Tibial artery (tissue), 4 donors: Measurements from ENCODE around the gene SUSD5.
"Not testable (repeated sequence)": the region's sequence is repeated elsewhere in the genome, so short reads cannot be mapped to it uniquely, and the experiment has no call there.

Experiments used
- DNase-seq, 2 donors: peaks; one replicate each; pipeline ENCODE4 v3.0.0-alpha.2; 2019
- H3K27ac ChIP-seq, 2 donors: fragments of 200-600 bp; sonication (generic) in 1 of 2; 1 replicate in 1 of 2; 2 replicates in 1 of 2; pipeline ENCODE4 v1.5.1; 2018 to 2019; ENCODE audit warnings: mild to moderate bottlenecking in 1 of 2
- H3K27me3 ChIP-seq, 2 donors: fragments of 200-600 bp; sonication (generic) in 1 of 2; one replicate each; pipeline versions ENCODE4 v1.5.1 to v1.6.0; 2016 to 2019
- H3K36me3 ChIP-seq, 3 donors: fragments of 200-600 bp; sonication (generic) in 2 of 3; one replicate each; pipeline ENCODE4 v1.5.1; 2016 to 2019; ENCODE audit warnings: mild to moderate bottlenecking in 2 of 3
- H3K4me1 ChIP-seq, 4 donors: fragments of 200-600 bp; sonication (generic) in 2 of 4; 1 replicate in 3 of 4; 2 replicates in 1 of 4; pipeline ENCODE4 v1.5.1; 2016 to 2019
- H3K4me3 ChIP-seq, 2 donors: fragments of 200-600 bp; sonication (generic) in 1 of 2; 1 replicate in 1 of 2; 2 replicates in 1 of 2; pipeline ENCODE4 v1.5.1; 2018 to 2019; ENCODE audit warnings: mild to moderate bottlenecking in 2 of 2
- H3K9me3 ChIP-seq, 3 donors: fragments of 200-600 bp; sonication (generic) in 1 of 3; one replicate each; pipeline ENCODE4 v1.5.1; 2016 to 2019
- intact Hi-C: fragments of 100-400 bp; cut with DNase I; formaldehyde crosslinking; loops from one replicate; pipeline ENCODE4 v1.15.0; 2023; ENCODE audit warnings: low total_unique reads
- TF ChIP-seq, protein P1 (sequence below), 2 experiments: fragments of 200-600 bp in 1 of 2; fragments of 450-650 bp in 1 of 2; IDR thresholded peaks; one replicate each; pipeline ENCODE4 v1.5.1; 2017 to 2019; ENCODE audit warnings: antibody characterized with exemption in 2 of 2, mild to moderate bottlenecking in 1 of 2, moderate library complexity in 1 of 2

SUSD5 gene

DNA sequence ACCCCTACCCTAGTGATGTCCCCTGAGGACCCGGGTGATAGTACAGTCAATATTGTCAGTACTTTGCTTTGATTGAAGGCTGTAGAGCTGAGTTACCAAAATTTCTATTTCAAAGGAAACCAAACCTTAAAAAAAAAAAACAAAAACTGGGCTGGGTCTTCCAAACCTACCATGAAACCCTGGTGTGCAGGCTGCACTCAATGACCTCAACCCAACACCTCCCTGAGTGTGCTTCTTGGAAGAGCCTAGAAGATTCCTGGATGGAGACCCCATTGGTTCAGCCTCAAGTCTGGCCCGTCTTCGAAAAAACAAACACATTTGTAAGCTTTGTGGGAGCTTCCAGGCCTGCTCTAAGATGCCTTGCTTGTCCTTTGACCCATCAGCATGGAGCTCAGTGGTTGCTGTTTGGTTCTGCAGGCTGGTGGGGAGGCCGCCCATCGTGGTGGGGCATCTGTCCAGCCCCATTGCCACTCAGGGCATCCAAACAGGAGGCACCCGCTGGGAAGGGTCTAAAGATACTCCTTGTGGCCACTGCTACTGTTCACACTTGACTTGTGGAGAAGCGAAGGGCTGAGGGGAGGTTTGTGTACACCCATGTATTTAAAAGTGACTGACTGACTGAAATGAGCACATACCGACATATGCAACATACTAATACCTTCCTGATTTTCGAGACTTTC lies 72.6 kb downstream of the SUSD5 start:
- TF ChIP-seq, protein P1, sequence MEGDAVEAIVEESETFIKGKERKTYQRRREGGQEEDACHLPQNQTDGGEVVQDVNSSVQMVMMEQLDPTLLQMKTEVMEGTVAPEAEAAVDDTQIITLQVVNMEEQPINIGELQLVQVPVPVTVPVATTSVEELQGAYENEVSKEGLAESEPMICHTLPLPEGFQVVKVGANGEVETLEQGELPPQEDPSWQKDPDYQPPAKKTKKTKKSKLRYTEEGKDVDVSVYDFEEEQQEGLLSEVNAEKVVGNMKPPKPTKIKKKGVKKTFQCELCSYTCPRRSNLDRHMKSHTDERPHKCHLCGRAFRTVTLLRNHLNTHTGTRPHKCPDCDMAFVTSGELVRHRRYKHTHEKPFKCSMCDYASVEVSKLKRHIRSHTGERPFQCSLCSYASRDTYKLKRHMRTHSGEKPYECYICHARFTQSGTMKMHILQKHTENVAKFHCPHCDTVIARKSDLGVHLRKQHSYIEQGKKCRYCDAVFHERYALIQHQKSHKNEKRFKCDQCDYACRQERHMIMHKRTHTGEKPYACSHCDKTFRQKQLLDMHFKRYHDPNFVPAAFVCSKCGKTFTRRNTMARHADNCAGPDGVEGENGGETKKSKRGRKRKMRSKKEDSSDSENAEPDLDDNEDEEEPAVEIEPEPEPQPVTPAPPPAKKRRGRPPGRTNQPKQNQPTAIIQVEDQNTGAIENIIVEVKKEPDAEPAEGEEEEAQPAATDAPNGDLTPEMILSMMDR (IDR thresholded peaks at IDR 0.05): no peak
- Histone ChIP-seq H3K36me3 (peaks cover 23 to 46% (median 29%) of the 10 kb centered on the region in 3 donors), H3K9me3 (no peaks in the 10 kb centered on the region), H3K4me3 (no peak overlapping the region), H3K4me1 (peaks cover 0 to 70% (median 34%) of the 10 kb centered on the region in 4 donors), H3K27me3 (no peaks in the 10 kb centered on the region), H3K27ac (peak overlapping the region; percentile 79 to 80)
- intact Hi-C loops: no loop called here
- no peak for DNase-seq

DNA sequence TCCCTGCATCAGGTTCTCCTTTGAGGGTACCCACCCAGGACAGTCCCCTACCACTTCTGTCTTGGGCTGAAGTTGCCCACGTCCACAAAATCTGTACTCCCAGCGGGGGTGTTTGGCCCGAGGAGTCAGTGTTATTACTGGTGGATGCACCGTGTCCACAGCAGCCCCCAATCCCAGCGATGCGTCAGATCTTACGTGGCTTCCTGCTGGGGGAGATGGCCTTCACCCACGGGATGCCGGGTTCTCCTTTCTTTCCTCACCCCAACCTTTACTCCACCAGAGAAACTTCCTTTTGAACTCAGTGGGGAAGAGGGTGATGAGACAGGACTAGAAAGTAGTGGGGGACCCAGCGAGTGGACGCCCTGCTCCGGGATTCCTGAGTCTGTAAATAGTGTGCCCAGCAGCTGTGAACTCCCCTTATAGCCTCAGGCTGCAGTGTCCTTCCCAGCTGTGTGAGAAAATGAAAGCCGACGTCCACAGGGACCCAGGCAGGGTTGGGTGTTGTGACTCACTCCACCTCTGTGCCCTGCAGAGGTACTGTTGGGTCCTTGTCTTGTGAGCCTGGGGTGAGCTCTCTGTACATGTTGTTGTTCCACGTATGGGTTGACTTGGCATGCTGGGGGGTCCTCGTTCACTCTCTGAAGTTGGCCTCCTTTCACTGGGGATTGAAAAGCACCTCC lies 73.2 kb downstream of the SUSD5 start:
- H3K9me3 ChIP-seq: no peaks in the 10 kb centered on the region
- peak overlapping the region in 1 of 2 donors; percentile 79 for H3K27ac ChIP-seq
- peaks cover 29 to 48% (median 29%) of the 10 kb centered on the region in 3 donors for H3K36me3 ChIP-seq
- TF ChIP-seq, protein P1 (IDR thresholded peaks at IDR 0.05): no peak
- H3K4me1 ChIP-seq: peaks cover 0 to 68% (median 29%) of the 10 kb centered on the region in 4 donors
- no peak for DNase-seq
- no peaks in the 10 kb centered on the region for H3K27me3 ChIP-seq
- intact Hi-C loops: no loop called here
- no peak overlapping the region for H3K4me3 ChIP-seq

DNA sequence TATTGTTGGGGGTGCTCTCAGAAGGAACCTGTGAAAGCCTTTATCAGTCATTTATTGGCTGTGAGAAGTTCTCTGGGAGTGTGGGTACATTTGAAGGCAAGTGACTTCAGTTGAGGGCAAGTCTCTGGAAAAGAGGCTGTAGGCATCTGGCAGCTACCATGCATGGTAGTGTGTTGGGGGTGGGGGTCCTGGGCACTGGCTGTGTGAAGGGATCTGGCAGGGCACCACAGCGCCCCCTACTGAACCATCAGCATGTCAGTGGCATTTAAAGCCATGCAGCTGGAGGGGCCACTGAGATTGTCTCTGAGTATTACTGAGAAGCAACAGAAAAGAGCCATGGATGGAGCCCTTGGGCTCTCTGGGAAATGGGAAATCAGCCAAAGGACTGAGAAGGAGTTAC lies 74.2 kb downstream of the SUSD5 start:
- H3K36me3 ChIP-seq: peaks cover 24 to 48% (median 29%) of the 10 kb centered on the region in 3 donors
- TF ChIP-seq, protein P1 (IDR thresholded peaks at IDR 0.05): peak in 1 of 2 experiments; percentile 9
- H3K27me3 ChIP-seq: no peaks in the 10 kb centered on the region
- H3K9me3 ChIP-seq: no peaks in the 10 kb centered on the region
- peaks cover 0 to 67% (median 24%) of the 10 kb centered on the region in 4 donors for H3K4me1 ChIP-seq
- intact Hi-C loops: no loop called here
- H3K27ac ChIP-seq: peak overlapping the region; percentile 18 to 79
- no peak overlapping the region for H3K4me3 ChIP-seq
- no peak for DNase-seq

- Histone ChIP-seq H3K4me3 (no peak overlapping the region), H3K36me3 (peaks cover 26 to 61% (median 38%) of the 10 kb centered on the region in 3 donors), H3K27ac (no peak overlapping the region), H3K4me1 (peaks cover 0 to 32% (median under 1%) of the 10 kb centered on the region in 4 donors), H3K27me3 (no peaks in the 10 kb centered on the region), H3K9me3 (no peaks in the 10 kb centered on the region)
- no peak for DNase-seq
- intact Hi-C loops: no loop called here
- TF ChIP-seq, protein P1 (IDR thresholded peaks at IDR 0.05): no peak
Measured at GRCh38 chr3:33141006-33141405, 77.6 kb downstream of the SUSD5 start.

GRCh38 chr3:33139996-33140395 lies 78.6 kb downstream of the SUSD5 start:
- H3K27ac ChIP-seq: peak overlapping the region; percentile 10 to 36
- no peak for DNase-seq
- TF ChIP-seq, protein P1 (IDR thresholded peaks at IDR 0.05): no peak
- H3K4me3 ChIP-seq: no peak overlapping the region
- H3K36me3 ChIP-seq: peaks cover 36 to 64% (median 45%) of the 10 kb centered on the region in 3 donors
- peaks cover 0 to 24% (median 0%) of the 10 kb centered on the region in 4 donors for H3K4me1 ChIP-seq
- intact Hi-C loops: no loop called here
- H3K27me3 ChIP-seq: no peaks in the 10 kb centered on the region
- H3K9me3 ChIP-seq: no peaks in the 10 kb centered on the region

GRCh38 chr3:33139006-33139623 lies 79.5 kb downstream of the SUSD5 start:
- DNase-seq, H3K27me3 ChIP-seq, H3K27ac ChIP-seq, H3K9me3 ChIP-seq, H3K4me3 ChIP-seq, intact Hi-C loops: not testable (repeated sequence)
- Histone ChIP-seq H3K4me1 (peaks cover 0 to 15% (median 0%) of the 10 kb centered on the region in 4 donors), H3K36me3 (peaks cover 45 to 64% (median 54%) of the 10 kb centered on the region in 3 donors)
